Activated T-helper 1 cell treated with anti-CD3 and anti-CD28 coated beads, Interleukin-12 subunit alpha, Interleukin-12 subunit beta, Interleukin-2, Interleukin-4 antibody, amounts not matched to agents 30 ng/mL and 10 ng/mL and 1 ng/mL, durations not matched to agents 14 hours and 24 hours and 36 hours (primary cell): ENCODE data around the gene KCNQ5. TPM values are rescaled to one million over a fixed set of nuclear protein-coding genes. Genes with fewer than 3 reads are reported as not detected.

Experiments
- DNase-seq: peaks from one replicate; pipeline ENCODE4 v3.0.0; 2021; ENCODE audit warnings: low spot score
- H3K27ac Mint-ChIP-seq: one replicate; pipeline ENCODE4 v1.8.0; 2021; ENCODE audit warnings: mild to moderate bottlenecking, mixed read lengths
- H3K27me3 Mint-ChIP-seq: one replicate; pipeline ENCODE4 v1.8.0; 2022; ENCODE audit warnings: mild to moderate bottlenecking, moderate library complexity, mixed read lengths; ENCODE audit not compliant: insufficient read depth
- H3K36me3 Mint-ChIP-seq: one replicate; pipeline ENCODE4 v1.8.0; 2021; ENCODE audit warnings: low read depth, mixed read lengths
- H3K4me1 Mint-ChIP-seq: one replicate; pipeline ENCODE4 v1.8.0; 2021; ENCODE audit warnings: low read depth, mixed read lengths
- H3K4me3 Mint-ChIP-seq: one replicate; pipeline ENCODE4 v1.8.0; 2021; ENCODE audit warnings: mild to moderate bottlenecking, moderate library complexity, mixed read lengths
- H3K9me3 Mint-ChIP-seq: one replicate; pipeline ENCODE4 v1.8.0; 2021; ENCODE audit warnings: mixed read lengths
- intact Hi-C: fragments of 100-400 bp; cut with micrococcal nuclease; formaldehyde crosslinking; loops from one replicate; pipeline ENCODE4 v1.15.1; 2024
- total RNA-seq: library from RNA; stranded (reverse); gene quantifications from 2 replicates; pipeline ENCODE4 v1.2.3, GENCODE V29; 2022

Gene KCNQ5
- total RNA-seq, 1 donor from 2014 or later = 12.6 TPM

- DNase-seq = no peak
- no peaks in the 10 kb centered on the region for H3K4me1 Mint-ChIP-seq
- H3K4me3 Mint-ChIP-seq = no peak overlapping the region
- no peaks in the 10 kb centered on the region for H3K27me3 Mint-ChIP-seq
- H3K36me3 Mint-ChIP-seq = peaks cover 1% of the 10 kb centered on the region
- no peaks in the 10 kb centered on the region for H3K9me3 Mint-ChIP-seq
- intact Hi-C loops = no loop called here
- no peak overlapping the region for H3K27ac Mint-ChIP-seq
These were observed 317.1 kb downstream of the KCNQ5 start for GRCh38 chr6:72939004-72939403.

DNA sequence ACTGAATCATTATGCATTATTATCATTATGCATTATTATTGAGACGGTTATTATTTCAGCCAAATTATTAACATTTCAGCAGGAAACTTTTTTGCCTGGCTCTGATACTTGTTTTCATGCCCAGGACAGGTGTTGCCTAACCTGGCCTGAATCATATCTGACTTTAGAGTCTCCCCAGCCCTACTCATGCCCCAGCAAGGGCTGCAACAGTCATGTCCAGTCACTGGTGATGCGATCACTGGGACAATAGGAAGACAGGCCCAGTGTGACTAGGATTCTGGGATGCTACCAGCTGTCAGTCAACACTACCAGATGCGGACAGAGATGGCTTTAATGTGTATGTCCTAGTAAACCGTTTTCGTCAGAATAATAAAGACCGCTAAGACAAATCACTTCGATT lies 318.4 kb downstream of the KCNQ5 start:
- no peaks in the 10 kb centered on the region for H3K27me3 Mint-ChIP-seq
- H3K9me3 Mint-ChIP-seq = no peaks in the 10 kb centered on the region
- H3K27ac Mint-ChIP-seq = no peak overlapping the region
- no peak overlapping the region for H3K4me3 Mint-ChIP-seq
- no peak for DNase-seq
- intact Hi-C loops = no loop called here
- peaks cover 1% of the 10 kb centered on the region for H3K36me3 Mint-ChIP-seq
- no peaks in the 10 kb centered on the region for H3K4me1 Mint-ChIP-seq

- intact Hi-C loops = no loop called here
- no peak for DNase-seq
- Mint-ChIP-seq H3K9me3 (no peaks in the 10 kb centered on the region), H3K27me3 (no peaks in the 10 kb centered on the region), H3K27ac (no peak overlapping the region), H3K36me3 (peaks cover 1% of the 10 kb centered on the region), H3K4me3 (no peak overlapping the region), H3K4me1 (no peaks in the 10 kb centered on the region)
These were observed 319.4 kb downstream of the KCNQ5 start for GRCh38 chr6:72941263-72941662.

- Mint-ChIP-seq H3K4me1 (no peaks in the 10 kb centered on the region), H3K27ac (no peak overlapping the region), H3K36me3 (no peaks in the 10 kb centered on the region), H3K4me3 (no peak overlapping the region), H3K27me3 (no peaks in the 10 kb centered on the region), H3K9me3 (no peaks in the 10 kb centered on the region)
- intact Hi-C loops = no loop called here
- no peak for DNase-seq
These were observed 319.9 kb downstream of the KCNQ5 start for GRCh38 chr6:72941751-72942150.

DNA sequence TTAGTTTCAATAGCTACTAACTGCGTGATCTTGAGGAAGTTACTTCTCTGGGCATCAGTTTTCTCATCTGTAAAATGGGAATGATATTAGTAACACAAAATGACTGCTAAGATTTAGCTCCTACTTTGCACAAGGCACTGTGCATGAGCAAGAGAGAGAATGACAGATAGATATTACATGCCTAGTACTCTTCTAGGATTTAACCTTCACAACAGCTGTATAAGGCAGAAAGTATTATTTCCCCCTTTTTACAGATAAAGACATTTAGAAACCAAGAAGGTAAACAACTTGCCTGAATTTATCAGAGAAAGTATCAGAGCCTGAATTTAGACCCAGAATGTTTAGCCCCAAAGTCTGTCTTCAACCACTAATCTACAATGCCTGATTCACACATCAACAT lies 321.8 kb downstream of the KCNQ5 start:
- no peak for DNase-seq
- intact Hi-C loops = no loop called here
- Mint-ChIP-seq H3K9me3 (no peaks in the 10 kb centered on the region), H3K36me3 (no peaks in the 10 kb centered on the region), H3K27ac (no peak overlapping the region), H3K4me3 (no peak overlapping the region), H3K27me3 (no peaks in the 10 kb centered on the region), H3K4me1 (no peaks in the 10 kb centered on the region)

DNA sequence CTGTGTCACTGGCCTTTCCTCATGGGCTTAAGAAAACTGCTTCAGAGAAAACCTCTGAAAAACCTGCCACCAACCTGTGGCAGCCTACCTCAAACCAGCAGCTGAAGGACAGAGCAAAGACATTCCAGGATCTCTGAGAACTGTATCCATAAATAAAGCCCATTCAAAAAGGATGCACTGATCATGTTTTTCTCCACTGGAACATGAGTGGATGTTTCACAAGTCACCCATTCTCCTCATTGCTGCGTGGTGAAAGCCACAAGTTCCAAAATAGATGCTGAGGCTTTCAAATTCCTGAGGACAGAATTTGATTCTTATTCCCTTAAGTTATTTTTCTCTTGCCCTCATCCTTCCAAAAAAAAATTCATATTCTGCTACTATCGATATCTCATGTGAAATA lies 322.8 kb downstream of the KCNQ5 start:
- Mint-ChIP-seq H3K4me3 (no peak overlapping the region), H3K4me1 (no peaks in the 10 kb centered on the region), H3K9me3 (no peaks in the 10 kb centered on the region), H3K27ac (no peak overlapping the region), H3K36me3 (no peaks in the 10 kb centered on the region), H3K27me3 (no peaks in the 10 kb centered on the region)
- intact Hi-C loops = no loop called here
- no peak for DNase-seq

GRCh38 chr6:72946774-72947173 lies 324.9 kb downstream of the KCNQ5 start:
- no peaks in the 10 kb centered on the region for H3K27me3 Mint-ChIP-seq
- DNase-seq = no peak
- intact Hi-C loops = no loop called here
- no peak overlapping the region for H3K27ac Mint-ChIP-seq
- H3K36me3 Mint-ChIP-seq = no peaks in the 10 kb centered on the region
- no peaks in the 10 kb centered on the region for H3K9me3 Mint-ChIP-seq
- H3K4me1 Mint-ChIP-seq = no peaks in the 10 kb centered on the region
- no peak overlapping the region for H3K4me3 Mint-ChIP-seq

- Mint-ChIP-seq H3K27me3 (no peaks in the 10 kb centered on the region), H3K9me3 (no peaks in the 10 kb centered on the region), H3K4me3 (no peak overlapping the region), H3K27ac (no peak overlapping the region), H3K36me3 (no peaks in the 10 kb centered on the region), H3K4me1 (no peaks in the 10 kb centered on the region)
- no peak for DNase-seq
- intact Hi-C loops = no loop called here
These were observed 325.7 kb downstream of the KCNQ5 start for GRCh38 chr6:72947534-72947933.

GRCh38 chr6:72948153-72948552 lies 326.3 kb downstream of the KCNQ5 start:
- no peak overlapping the region for H3K4me3 Mint-ChIP-seq
- no peaks in the 10 kb centered on the region for H3K4me1 Mint-ChIP-seq
- H3K27ac Mint-ChIP-seq = no peak overlapping the region
- H3K27me3 Mint-ChIP-seq = no peaks in the 10 kb centered on the region
- no peak for DNase-seq
- no peaks in the 10 kb centered on the region for H3K36me3 Mint-ChIP-seq
- intact Hi-C loops = no loop called here
- no peaks in the 10 kb centered on the region for H3K9me3 Mint-ChIP-seq

DNA sequence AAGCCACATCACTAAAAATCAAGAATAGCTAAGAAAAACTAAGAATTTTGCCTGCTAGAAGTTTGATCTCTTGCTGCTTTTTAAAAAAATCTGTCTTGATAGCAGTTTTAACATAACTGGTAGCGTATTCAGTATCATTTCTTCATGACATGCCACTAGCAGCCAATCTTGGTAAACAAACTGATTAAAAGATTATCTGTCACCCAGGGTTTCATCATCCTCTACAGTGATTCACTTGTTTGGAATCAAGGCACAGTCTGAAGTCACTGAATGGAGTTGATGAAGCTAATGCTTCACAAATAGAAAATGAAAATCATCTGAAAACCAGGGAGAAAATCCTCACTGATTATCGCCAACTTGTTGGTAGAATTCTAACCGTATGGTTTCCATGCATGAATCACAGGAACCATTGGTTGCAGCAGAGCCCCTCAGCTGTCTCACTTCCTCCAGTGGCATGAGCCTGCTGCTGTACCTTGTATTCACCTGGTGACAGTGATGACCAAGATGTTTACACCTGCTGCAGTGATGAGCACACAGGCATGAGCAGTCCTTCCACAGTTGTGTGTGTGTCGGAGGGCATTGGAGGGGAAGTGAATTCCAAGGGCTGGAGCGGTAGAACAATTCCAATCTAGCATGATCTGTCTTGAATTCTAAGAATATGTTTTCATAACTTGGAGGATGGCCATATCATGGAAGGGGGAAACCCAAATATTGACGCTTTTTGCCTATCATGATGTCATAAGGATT lies 328.4 kb downstream of the KCNQ5 start:
- Mint-ChIP-seq H3K36me3 (no peaks in the 10 kb centered on the region), H3K4me3 (no peak overlapping the region), H3K27me3 (no peaks in the 10 kb centered on the region), H3K4me1 (peaks cover 4% of the 10 kb centered on the region), H3K9me3 (no peaks in the 10 kb centered on the region), H3K27ac (no peak overlapping the region)
- intact Hi-C loops = no loop called here
- no peak for DNase-seq

DNA sequence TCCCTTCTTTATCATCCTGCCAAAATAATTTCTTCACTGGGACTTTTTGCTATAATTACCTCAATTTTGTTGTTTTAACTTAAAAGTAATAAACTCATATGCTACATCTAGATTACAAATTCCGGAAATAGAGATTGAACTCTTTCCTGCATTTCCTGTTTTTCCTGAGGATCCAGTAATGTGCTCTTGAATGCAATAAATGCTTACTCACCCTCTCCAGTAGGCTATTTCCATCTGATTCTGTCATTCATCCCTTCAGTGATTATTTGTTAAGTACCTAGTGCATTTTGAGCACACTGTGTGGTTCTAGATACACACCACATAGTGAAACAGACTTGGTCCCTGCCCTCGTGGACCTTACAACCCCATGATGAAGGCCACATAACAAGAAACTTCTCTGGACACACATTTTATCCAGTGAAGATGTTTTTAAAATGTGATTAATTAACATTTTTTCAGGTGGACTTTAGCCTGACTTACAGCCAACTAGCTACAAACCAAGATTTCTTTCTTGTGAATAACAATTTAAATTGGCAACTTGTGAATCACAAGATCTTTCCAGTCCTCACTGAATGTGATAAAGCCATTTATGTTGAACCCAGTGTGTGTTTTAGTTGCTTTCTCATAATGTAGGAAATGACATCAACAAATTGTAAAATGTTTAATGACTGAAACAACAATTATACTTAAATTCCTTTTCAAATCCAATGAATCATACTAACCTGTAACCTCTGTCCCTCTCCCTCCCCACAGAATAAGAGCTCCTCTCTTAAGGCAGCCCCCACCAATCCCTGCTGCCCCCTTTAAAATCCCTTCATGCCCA lies 331.2 kb downstream of the KCNQ5 start:
- Mint-ChIP-seq H3K4me3 (no peak overlapping the region), H3K27me3 (no peaks in the 10 kb centered on the region), H3K36me3 (no peaks in the 10 kb centered on the region), H3K27ac (no peak overlapping the region), H3K9me3 (no peaks in the 10 kb centered on the region), H3K4me1 (peaks cover 10% of the 10 kb centered on the region)
- intact Hi-C loops = no loop called here
- DNase-seq = no peak

- DNase-seq = no peak
- intact Hi-C loops = no loop called here
- Mint-ChIP-seq H3K9me3 (no peaks in the 10 kb centered on the region), H3K27ac (no peak overlapping the region), H3K36me3 (no peaks in the 10 kb centered on the region), H3K4me1 (peaks cover 10% of the 10 kb centered on the region), H3K4me3 (no peak overlapping the region), H3K27me3 (no peaks in the 10 kb centered on the region)
These were observed 332.1 kb downstream of the KCNQ5 start for GRCh38 chr6:72953971-72954381.

DNA sequence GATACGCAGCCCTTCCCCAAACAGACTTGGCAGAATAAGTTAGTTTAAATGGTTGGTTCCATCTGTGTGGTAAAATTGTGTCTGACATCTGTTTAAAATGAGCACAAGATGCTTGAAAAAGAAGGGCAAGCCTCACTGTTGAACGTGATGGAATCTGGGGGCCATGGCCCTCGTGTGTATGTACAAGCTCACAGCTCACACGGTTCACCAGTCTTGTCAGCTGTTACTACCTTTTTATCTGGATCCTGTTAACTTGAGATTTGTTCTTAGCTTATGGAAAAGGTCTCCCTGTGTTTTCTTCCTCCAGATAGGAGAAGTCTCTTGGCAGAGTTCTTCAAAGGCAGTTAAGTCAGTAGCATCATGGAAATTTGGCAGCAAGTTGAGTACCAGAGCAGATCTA lies 332.9 kb downstream of the KCNQ5 start:
- H3K9me3 Mint-ChIP-seq = no peaks in the 10 kb centered on the region
- H3K27ac Mint-ChIP-seq = no peak overlapping the region
- no peaks in the 10 kb centered on the region for H3K27me3 Mint-ChIP-seq
- no peak overlapping the region for H3K4me3 Mint-ChIP-seq
- intact Hi-C loops = no loop called here
- DNase-seq = no peak
- peaks cover 10% of the 10 kb centered on the region for H3K4me1 Mint-ChIP-seq
- H3K36me3 Mint-ChIP-seq = no peaks in the 10 kb centered on the region
